ELF-1 (cell line): ENCODE measurements around the gene ABI3BP.
"Not testable (repeated sequence)": the region's sequence is repeated elsewhere in the genome, so short reads cannot be mapped to it uniquely, and the experiment has no call there.

Experiments used
- DNase-seq: peaks from one replicate; pipeline ENCODE4 v3.0.0-alpha.2; 2016; ENCODE audit warnings: low read depth, low spot score

ABI3BP gene

GRCh38 chr3:100993309-100993708, at the start of gene ABI3BP:
TSS of gene ABI3BP (minus strand) at chr3:100993421. CDS start at chr3:100993384, 37 bp downstream.
- DNase-seq, result no peak

- no peak for DNase-seq
Observed at GRCh38 chr3:101039285-101039684, 46.1 kb upstream of the ABI3BP start.

GRCh38 chr3:101038880-101039279, 45.7 kb upstream of the ABI3BP start:
- no peak for DNase-seq

- no peak for DNase-seq
Observed at GRCh38 chr3:101038393-101038792, 45.2 kb upstream of the ABI3BP start.

- no peak for DNase-seq
Observed at GRCh38 chr3:101037613-101038012, 44.4 kb upstream of the ABI3BP start.

GRCh38 chr3:101036676-101037075, 43.5 kb upstream of the ABI3BP start:
- DNase-seq, result no peak

- DNase-seq, result peak; percentile 63
Observed at GRCh38 chr3:101036213-101036618, 43.0 kb upstream of the ABI3BP start.

GRCh38 chr3:101027286-101027685, 34.1 kb upstream of the ABI3BP start:
- DNase-seq, result peak; percentile 2

- peak; percentile 22 for DNase-seq
Observed at GRCh38 chr3:101026881-101027280, 33.7 kb upstream of the ABI3BP start.

GRCh38 chr3:101026244-101026643, 33.0 kb upstream of the ABI3BP start:
- no peak for DNase-seq

- no peak for DNase-seq
Observed at GRCh38 chr3:101020351-101021015, 27.3 kb upstream of the ABI3BP start.

- DNase-seq, result no peak
Observed at GRCh38 chr3:101017017-101017416, 23.8 kb upstream of the ABI3BP start.

GRCh38 chr3:101012312-101012711, 19.1 kb upstream of the ABI3BP start:
- DNase-seq, result not testable (repeated sequence)

GRCh38 chr3:101011136-101011535, 17.9 kb upstream of the ABI3BP start:
- DNase-seq, result no peak

- DNase-seq, result no peak
Observed at GRCh38 chr3:101010296-101010695, 17.1 kb upstream of the ABI3BP start.

GRCh38 chr3:101009386-101009785, 16.2 kb upstream of the ABI3BP start:
- DNase-seq, result no peak

GRCh38 chr3:100999160-100999559, 5.9 kb upstream of the ABI3BP start:
- no peak for DNase-seq

GRCh38 chr3:100994809-100995208, 1.6 kb upstream of the ABI3BP start:
- DNase-seq, result no peak

- DNase-seq, result no peak
Observed at GRCh38 chr3:100994187-100994586, 966 bp upstream of the ABI3BP start.

- no peak for DNase-seq
Observed at GRCh38 chr3:100992231-100993012, 799 bp downstream of the ABI3BP start.

GRCh38 chr3:100988080-100988479, 5.1 kb downstream of the ABI3BP start:
- DNase-seq, result no peak

GRCh38 chr3:100984308-100984707, 8.9 kb downstream of the ABI3BP start:
- DNase-seq, result no peak

GRCh38 chr3:100982710-100983109, 10.5 kb downstream of the ABI3BP start:
- DNase-seq, result no peak
